ENCODE results near the gene BET1. TPM values are rescaled to one million over a fixed set of nuclear protein-coding genes. Genes with fewer than 3 reads are reported as not detected.

The BET1 gene
- total RNA-seq, 1 experiment from 2014 or later = 21.4 TPM

- no peaks in the 10 kb centered on the region for H4K20me1 ChIP-seq (ENCODE audit: control insufficient read depth, insufficient read depth, insufficient read length)
- H3K9ac ChIP-seq (ENCODE audit: extremely low read depth, insufficient read length, low read length) = no peak overlapping the region
- no peak overlapping the region for H3K4ac ChIP-seq (ENCODE audit: low read depth, low read length)
- H3K4me1 ChIP-seq (ENCODE audit: insufficient read depth, low read length) = no peaks in the 10 kb centered on the region
- no peak overlapping the region for H3T11ph ChIP-seq (ENCODE audit: low read length)
- WGBS (ENCODE audit: extremely low coverage, insufficient read length, low lambda C conversion rate) = no CpG with 5 or more reads among the region's 1 CpG
- H3K4me2 ChIP-seq (ENCODE audit: insufficient read depth, insufficient read length, low read length) = no peak overlapping the region
- H2BK120ac ChIP-seq (ENCODE audit: low read depth, low read length, poor library complexity, severe bottlenecking) = no peak overlapping the region
- H3K9me3 ChIP-seq (ENCODE audit: control insufficient read depth, low read depth, low read length) = no peaks in the 10 kb centered on the region
- no peaks in the 10 kb centered on the region for H3K79me1 ChIP-seq (ENCODE audit: insufficient read depth, low read depth, low read length, poor library complexity, severe bottlenecking)
- Mint-ChIP-seq H3K4me3 (no peak overlapping the region), H3K36me3 (ENCODE audit: insufficient read depth in 1 of 3, low read depth in 3 of 3) (no peaks in the 10 kb centered on the region), H3K9me3 (peaks cover 0 to 2% of the 10 kb centered on the region in 2 experiments; a peak in 1 of 5 replicates), H3K27ac (no peak overlapping the region), H3K4me1 (no peaks in the 10 kb centered on the region), H3K27me3 (ENCODE audit: low read depth) (no peaks in the 10 kb centered on the region)
- H3K14ac ChIP-seq (ENCODE audit: insufficient read depth, low read length) = no peak overlapping the region
- H2BK5ac ChIP-seq (ENCODE audit: insufficient read length, low read length) = no peak overlapping the region
- H4K91ac ChIP-seq (ENCODE audit: insufficient read length, low read depth, low read length) = no peak overlapping the region
- no peak overlapping the region for H2AFZ ChIP-seq (ENCODE audit: low read length)
- no peak overlapping the region for H3K56ac ChIP-seq (ENCODE audit: insufficient read length, low read depth, low read length)
- no peak overlapping the region for H2BK12ac ChIP-seq (ENCODE audit: insufficient read length, low read depth, low read length)
- no peaks in the 10 kb centered on the region for H3K23me2 ChIP-seq (ENCODE audit: insufficient read length, low read depth, low read length, poor library complexity, severe bottlenecking)
- H3K18ac ChIP-seq (ENCODE audit: insufficient read length, low read depth, low read length) = no peak overlapping the region
- H3K23ac ChIP-seq (ENCODE audit: insufficient read length, low read depth, low read length) = no peak overlapping the region
- no peaks in the 10 kb centered on the region for H3K79me2 ChIP-seq (ENCODE audit: insufficient read depth, low read length)
- no peak overlapping the region for H3K27ac ChIP-seq (ENCODE audit: insufficient read length, low read depth, low read length)
- H4K8ac ChIP-seq (replicated peaks; ENCODE audit: insufficient read length, low read depth, low read length) = no peak overlapping the region
- no peaks in the 10 kb centered on the region for H3K27me3 ChIP-seq (ENCODE audit: insufficient read depth, low read length)
- no peak overlapping the region for H2BK20ac ChIP-seq (ENCODE audit: low read depth, low read length, poor library complexity, severe bottlenecking)
- H2BK15ac ChIP-seq (ENCODE audit: low read depth, low read length) = no peak overlapping the region
- no peak for DNase-seq
- H2AK5ac ChIP-seq (ENCODE audit: insufficient read length, low read length) = no peak overlapping the region
- TF ChIP-seq, protein P1, sequence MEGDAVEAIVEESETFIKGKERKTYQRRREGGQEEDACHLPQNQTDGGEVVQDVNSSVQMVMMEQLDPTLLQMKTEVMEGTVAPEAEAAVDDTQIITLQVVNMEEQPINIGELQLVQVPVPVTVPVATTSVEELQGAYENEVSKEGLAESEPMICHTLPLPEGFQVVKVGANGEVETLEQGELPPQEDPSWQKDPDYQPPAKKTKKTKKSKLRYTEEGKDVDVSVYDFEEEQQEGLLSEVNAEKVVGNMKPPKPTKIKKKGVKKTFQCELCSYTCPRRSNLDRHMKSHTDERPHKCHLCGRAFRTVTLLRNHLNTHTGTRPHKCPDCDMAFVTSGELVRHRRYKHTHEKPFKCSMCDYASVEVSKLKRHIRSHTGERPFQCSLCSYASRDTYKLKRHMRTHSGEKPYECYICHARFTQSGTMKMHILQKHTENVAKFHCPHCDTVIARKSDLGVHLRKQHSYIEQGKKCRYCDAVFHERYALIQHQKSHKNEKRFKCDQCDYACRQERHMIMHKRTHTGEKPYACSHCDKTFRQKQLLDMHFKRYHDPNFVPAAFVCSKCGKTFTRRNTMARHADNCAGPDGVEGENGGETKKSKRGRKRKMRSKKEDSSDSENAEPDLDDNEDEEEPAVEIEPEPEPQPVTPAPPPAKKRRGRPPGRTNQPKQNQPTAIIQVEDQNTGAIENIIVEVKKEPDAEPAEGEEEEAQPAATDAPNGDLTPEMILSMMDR (conservative IDR thresholded peaks at IDR 0.05) = no peak
- no peak overlapping the region for H4K5ac ChIP-seq (ENCODE audit: insufficient read length, low read depth, low read length)
Observed at GRCh38 chr7:93957767-93958166, 46.4 kb downstream of the BET1 start.

Measured in H9 (cell line).